A172 (cell line): ENCODE data around the gene TCF12. TPM values are rescaled to one million over a fixed set of nuclear protein-coding genes. Genes with fewer than 3 reads are reported as not detected.
"Not testable (repeated sequence)": the region's sequence is repeated elsewhere in the genome, so short reads cannot be mapped to it uniquely, and the experiment has no call there.

ENCODE experiments used
- DNase-seq: peaks from one replicate; pipeline ENCODE4 v3.0.0-alpha.2; 2015; ENCODE audit warnings: low spot score
- total RNA-seq: library from RNA; depleted of rRNA; stranded (reverse); fragments of >200 nt; shearing (Covaris generic); gene quantifications from 2 replicates; pipeline ENCODE4 v1.2.3, GENCODE V29; 2014

Gene TCF12
- total RNA-seq, 1 experiment from 2014 or later = 133 TPM

GRCh38 chr15:56916825-56917477 lies 1.5 kb upstream of the TCF12 start:
- no peak for DNase-seq

DNA sequence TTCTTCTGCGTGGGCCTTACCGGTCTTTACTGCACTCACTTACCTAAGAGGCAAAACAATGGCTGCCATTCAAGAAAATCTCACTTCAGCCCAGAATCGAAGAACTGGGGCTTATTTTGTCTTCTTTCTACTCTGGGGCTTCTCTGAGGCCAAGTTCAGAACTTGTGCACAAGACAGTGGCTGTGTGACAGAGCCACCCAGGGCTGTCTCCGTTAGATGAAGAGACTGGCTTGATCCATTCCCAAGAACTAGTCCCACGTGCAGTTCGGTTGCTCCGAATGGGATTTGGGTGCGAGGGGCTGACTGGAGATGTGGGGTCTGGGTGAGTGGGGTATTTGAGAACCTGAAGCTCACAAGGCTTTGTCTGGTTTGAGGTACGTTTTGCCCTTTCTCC lies 795 bp upstream of the TCF12 start:
- no peak for DNase-seq

GRCh38 chr15:56919031-56919608 lies 676 bp downstream of the TCF12 start:
- DNase-seq = peak; percentile 34

DNA sequence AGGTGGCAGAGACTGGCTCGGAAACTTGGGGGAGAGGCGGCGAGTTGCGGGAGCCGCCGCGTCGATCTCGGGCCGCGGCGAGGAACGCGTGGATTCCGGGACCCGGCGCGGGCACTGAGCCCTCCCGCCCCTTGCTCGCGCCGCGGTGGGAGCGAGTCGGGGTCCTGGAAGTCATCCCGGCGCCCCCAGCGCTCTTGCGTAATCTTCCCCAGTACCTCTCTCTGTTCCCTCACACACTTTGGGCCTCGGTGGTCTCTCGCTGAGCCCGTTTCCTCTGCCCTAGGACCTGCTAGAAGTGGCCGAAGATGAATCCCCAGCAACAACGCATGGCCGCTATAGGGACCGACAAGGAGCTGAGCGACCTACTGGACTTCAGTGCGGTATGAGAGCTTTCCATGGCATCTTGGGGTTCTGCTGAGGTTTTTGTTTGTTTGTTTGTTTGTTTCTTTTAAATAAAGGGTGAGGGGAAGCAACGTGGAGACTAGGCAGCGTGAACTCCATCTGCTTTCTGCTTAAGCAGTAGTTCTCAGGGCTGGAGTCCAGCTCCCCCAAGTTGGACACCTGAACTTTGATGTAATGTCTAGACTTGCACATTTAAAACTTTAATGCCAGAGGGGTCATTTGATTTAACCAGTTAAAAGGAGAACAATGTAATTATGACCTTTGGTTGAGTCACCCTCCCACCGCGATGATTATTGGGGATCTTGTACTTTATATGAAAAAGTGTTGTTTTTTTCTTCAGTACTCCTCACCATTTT lies 1.3 kb downstream of the TCF12 start:
- peak; percentile 23 for DNase-seq

DNA sequence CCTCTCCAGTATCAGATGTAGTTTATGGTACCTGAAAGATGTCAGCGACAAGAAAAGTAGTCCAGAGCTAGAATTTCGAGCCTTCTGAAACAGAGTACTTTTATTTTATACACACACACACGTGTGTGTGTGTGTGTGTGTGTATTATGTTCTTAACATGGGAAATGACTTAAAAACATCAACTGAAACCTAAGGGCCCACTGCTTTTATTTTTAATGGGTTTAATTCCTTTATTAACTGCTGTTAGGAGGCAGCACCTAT lies 1.9 kb downstream of the TCF12 start:
- no peak for DNase-seq

DNA sequence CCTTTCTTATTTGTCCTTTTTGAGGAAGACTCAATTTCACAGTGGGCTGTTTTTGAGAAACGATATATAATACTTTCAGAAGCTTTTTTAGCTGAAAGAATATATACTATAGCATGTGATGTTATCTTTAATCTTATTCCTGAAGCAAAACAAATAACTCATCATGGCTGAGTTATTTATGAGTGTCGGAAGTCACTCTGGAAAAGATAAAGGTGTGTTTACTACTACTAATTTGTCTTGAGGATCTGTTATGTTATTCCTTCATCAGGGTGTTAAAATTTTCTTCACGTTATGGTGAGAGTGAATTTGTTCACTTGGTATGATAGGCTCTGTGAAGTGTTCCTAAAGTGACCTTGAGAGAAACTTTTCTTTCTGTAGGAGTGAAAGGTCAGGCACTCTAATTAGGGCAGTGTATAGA lies 4.7 kb downstream of the TCF12 start:
- no peak for DNase-seq

- DNase-seq = no peak
Observed at GRCh38 chr15:56927816-56928215, 9.4 kb downstream of the TCF12 start.

- DNase-seq = peak; percentile 5
Observed at GRCh38 chr15:56929399-56929798, 11.0 kb downstream of the TCF12 start.

GRCh38 chr15:56929933-56930332 lies 11.5 kb downstream of the TCF12 start:
- DNase-seq = no peak

GRCh38 chr15:56930669-56931313 lies 12.3 kb downstream of the TCF12 start:
- no peak for DNase-seq

DNA sequence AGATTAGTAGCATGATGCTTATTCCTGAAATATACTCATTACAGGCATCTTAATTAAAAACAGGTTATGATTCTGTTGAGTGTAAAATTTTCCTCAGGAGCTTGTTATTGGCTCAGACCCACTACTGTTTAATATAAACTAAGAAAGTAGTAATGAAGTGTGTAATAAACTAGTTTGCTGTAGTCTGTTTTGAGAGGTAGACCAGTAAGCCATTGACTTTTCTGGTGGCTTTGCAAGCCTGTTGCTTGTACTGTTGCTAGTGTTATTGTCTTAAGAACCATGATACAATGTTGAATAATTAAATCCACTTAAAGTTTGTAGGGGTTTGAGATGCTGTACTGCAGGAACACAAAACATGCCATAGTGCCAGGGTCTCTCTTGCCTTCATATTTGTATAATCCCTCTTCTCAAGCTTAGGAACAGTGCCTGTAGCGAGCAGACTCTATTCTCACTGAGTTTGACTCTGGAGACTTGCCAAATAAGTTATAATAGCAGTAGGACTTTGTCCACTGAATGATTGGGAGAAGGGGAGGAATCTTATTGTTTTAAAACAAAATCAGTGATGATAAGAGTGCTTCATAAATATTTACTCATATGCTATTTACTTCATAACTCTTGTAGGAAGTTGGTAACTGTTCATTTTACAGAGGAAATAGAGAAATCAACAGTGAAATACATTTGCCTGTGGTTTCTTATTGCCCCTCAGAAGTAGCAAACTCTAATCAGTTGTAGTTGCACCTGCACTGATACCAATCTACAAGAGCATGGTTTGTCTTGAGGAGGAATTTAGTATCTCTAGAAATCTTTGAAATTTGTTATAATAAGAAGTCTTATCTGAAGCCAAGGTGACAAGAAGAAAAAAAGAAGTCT lies 13.4 kb downstream of the TCF12 start:
- DNase-seq = no peak

- DNase-seq = not testable (repeated sequence)
Observed at GRCh38 chr15:56932509-56932868, 14.0 kb downstream of the TCF12 start.

DNA sequence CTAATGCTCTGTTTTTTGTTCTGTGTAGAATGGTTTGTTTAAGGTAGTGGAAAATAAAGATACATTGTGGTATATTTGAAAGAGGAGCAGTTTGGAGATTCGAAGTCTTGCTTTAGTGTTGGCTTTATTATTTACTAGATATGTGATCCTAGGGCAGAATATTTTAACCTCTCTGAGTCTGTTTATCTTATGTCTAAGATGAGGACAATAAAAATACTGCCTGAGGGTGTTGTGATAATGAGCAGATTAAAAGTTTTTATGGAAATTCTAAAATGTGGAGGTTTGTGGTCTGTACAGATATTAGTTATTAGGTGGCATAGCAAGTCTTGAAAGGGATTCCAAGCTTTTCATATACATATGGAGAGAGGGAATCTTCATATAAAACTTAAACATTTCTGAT lies 15.0 kb downstream of the TCF12 start:
- DNase-seq = no peak

- no peak for DNase-seq
Observed at GRCh38 chr15:56933811-56934210, 15.4 kb downstream of the TCF12 start.

GRCh38 chr15:56934269-56934668 lies 15.8 kb downstream of the TCF12 start:
- DNase-seq = no peak

DNA sequence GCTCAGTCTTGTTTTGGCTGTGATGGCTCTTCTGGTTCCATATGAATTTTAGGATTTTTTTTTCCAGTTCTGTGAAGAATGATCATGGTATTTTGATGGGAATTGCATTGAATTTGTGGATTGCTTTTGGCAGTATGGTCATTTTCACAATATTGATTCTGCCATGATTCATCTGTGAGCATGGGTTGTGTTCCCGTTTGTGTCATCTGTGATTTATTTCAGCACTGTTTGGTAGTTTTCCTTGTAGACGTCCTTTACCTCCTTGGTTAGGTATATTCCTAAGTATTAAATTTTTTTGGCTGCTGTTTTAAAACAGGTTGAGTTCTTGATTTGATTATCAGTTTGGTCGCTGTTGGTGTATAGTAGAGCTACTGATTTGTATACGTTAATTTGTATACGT lies 18.5 kb downstream of the TCF12 start:
- no peak for DNase-seq

DNA sequence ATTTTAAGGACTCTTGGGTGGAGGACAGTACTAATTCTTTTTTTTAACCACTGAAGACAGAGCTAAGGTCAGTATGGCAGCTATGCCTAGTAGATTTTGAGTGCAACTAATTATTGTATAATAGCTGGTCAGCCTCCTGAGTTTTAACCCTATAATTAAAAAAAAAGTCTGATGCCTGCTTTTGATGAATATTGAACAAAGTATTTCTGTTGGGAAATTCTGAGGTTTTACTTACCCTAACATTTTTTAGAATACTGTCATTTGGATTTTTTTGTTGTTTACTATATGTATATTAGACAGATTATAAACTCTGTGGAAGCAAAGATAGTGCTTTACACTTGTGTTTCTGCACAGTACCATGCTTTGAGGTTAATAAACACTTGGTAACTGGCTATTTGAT lies 20.8 kb downstream of the TCF12 start:
- DNase-seq = no peak

GRCh38 chr15:56940388-56940787 lies 21.9 kb downstream of the TCF12 start:
- DNase-seq = no peak

GRCh38 chr15:56942118-56942517 lies 23.7 kb downstream of the TCF12 start:
- DNase-seq = no peak

DNA sequence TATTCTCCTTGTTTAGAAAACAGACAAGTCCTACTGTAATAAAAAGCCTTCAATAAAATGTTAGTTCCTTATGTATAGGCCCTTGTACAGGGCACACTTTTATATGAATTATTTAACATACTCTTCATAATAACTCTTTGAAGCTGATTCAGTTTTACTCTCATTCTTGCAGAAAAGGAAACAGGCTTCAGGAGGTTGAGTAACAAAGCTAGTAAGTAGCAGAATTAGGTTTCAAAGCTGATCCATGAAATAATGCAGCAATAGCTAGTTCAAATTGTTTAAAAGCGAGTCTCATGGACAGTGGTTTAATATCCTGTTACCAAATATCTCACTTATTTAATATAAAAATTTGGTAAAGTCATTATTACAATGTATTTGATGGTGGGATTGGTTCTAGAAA lies 25.0 kb downstream of the TCF12 start:
- DNase-seq = no peak

DNA sequence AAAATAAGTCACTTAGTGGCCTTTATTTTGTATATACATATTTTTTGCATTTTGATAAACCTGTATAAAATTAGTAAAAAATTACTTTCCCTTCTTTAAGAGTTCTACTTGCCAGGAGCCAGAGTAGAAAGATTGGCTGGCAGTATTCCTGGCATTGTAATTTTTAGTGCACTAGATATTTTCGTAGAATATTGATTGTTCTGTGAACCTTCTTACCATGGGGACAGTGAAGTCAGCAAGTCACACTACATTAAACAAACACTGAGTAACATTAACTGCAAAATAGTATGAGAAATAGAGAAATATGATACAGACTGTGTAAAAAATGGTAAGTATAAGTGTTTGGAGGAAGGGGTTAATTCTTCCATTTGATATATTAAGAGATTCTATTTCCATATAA lies 26.0 kb downstream of the TCF12 start:
- DNase-seq = no peak

DNA sequence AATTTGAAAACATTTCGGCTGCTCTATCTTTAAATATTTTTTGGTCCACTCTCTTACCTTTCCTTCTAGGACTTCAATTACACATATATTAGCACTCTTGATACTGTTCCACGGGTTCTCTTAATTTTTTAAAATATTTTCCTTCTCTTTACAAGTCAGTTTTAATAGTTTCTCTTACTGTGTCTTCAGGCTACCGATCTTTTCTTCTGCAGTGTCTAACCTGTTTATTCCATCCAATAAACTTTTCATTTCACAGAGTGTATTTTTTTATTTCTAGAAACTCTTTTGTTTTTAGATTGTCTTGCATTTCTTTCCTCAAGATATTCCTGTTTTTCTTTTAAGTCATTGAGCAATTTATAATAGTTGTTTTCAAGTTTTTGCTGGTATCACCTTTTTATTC lies 27.7 kb downstream of the TCF12 start:
- DNase-seq = no peak
